Fibroblast of mammary gland (primary cell): ENCODE results near the gene BMF.

ENCODE experiments used
- DNase-seq: peaks from one replicate; pipeline ENCODE4 v3.0.0-alpha.2; 2010; ENCODE audit warnings: low read depth
- H3K4me3 ChIP-seq: 2 replicates; pipeline ENCODE4 v1.5.1; 2011; ENCODE audit warnings: low read depth, mild to moderate bottlenecking, low read length, moderate library complexity; ENCODE audit not compliant: control insufficient read depth
- CTCF ChIP-seq: conservative IDR thresholded peaks from 2 replicates; pipeline ENCODE4 v1.5.1; 2011; ENCODE audit warnings: low read depth, low read length, inconsistent platforms; ENCODE audit not compliant: control insufficient read depth, insufficient read depth

Gene BMF

GRCh38 chr15:40097096-40097967 lies 11.3 kb downstream of the BMF start:
- no peak for TF ChIP-seq CTCF
- H3K4me3 ChIP-seq: no peak overlapping the region
- DNase-seq: no peak

GRCh38 chr15:40096094-40096891 lies 12.4 kb downstream of the BMF start:
- TF ChIP-seq CTCF: no peak
- H3K4me3 ChIP-seq: no peak overlapping the region
- no peak for DNase-seq

GRCh38 chr15:40095371-40096093 lies 13.1 kb downstream of the BMF start:
- H3K4me3 ChIP-seq: no peak overlapping the region
- no peak for DNase-seq
- no peak for TF ChIP-seq CTCF

GRCh38 chr15:40094156-40094555 lies 14.5 kb downstream of the BMF start:
- H3K4me3 ChIP-seq: no peak overlapping the region
- no peak for DNase-seq
- TF ChIP-seq CTCF: no peak

- TF ChIP-seq CTCF: no peak
- no peak overlapping the region for H3K4me3 ChIP-seq
- DNase-seq: peak; percentile 31
These were observed 15.5 kb downstream of the BMF start for GRCh38 chr15:40092979-40093869.
